ENCODE results near the gene ERICH4. TPM values are rescaled to one million over a fixed set of nuclear protein-coding genes. Genes with fewer than 3 reads are reported as not detected.

Gene ERICH4
- total RNA-seq, 1 donor from 2014 or later, result not detected

DNA sequence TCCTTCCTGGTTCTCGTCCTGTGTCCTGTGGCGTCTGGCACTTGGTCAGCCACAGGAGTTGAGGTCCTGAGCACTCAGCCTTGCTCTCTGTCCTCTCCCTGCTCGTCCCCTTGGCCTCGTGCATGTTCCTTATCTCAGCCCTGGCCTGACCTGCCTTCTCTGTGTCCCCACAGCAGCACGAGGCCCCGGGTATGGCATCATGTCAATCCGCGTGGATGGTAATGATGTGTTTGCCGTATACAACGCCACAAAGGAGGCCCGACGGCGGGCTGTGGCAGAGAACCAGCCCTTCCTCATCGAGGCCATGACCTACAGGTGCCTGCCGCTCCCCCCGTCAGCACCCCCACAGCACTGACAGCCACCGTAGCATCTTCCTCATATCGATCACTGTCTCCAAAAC lies 20.5 kb upstream of the ERICH4 start:
- H3K4me1 Mint-ChIP-seq, result peaks cover 8% of the 10 kb centered on the region
- no peak overlapping the region for H3K27ac Mint-ChIP-seq
- DNase-seq (ENCODE audit: low spot score in 2 of 2, unreplicated experiment in 2 of 2), result no peak
- H3K36me3 Mint-ChIP-seq, result peaks cover 27% of the 10 kb centered on the region
- H3K9me3 Mint-ChIP-seq, result no peaks in the 10 kb centered on the region
- TF ChIP-seq, protein P1, sequence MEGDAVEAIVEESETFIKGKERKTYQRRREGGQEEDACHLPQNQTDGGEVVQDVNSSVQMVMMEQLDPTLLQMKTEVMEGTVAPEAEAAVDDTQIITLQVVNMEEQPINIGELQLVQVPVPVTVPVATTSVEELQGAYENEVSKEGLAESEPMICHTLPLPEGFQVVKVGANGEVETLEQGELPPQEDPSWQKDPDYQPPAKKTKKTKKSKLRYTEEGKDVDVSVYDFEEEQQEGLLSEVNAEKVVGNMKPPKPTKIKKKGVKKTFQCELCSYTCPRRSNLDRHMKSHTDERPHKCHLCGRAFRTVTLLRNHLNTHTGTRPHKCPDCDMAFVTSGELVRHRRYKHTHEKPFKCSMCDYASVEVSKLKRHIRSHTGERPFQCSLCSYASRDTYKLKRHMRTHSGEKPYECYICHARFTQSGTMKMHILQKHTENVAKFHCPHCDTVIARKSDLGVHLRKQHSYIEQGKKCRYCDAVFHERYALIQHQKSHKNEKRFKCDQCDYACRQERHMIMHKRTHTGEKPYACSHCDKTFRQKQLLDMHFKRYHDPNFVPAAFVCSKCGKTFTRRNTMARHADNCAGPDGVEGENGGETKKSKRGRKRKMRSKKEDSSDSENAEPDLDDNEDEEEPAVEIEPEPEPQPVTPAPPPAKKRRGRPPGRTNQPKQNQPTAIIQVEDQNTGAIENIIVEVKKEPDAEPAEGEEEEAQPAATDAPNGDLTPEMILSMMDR (IDR thresholded peaks at IDR 0.05; ENCODE audit: unreplicated experiment), result no peak
- no peaks in the 10 kb centered on the region for H3K27me3 Mint-ChIP-seq (ENCODE audit: low read depth)
- no peak overlapping the region for H3K4me3 Mint-ChIP-seq

DNA sequence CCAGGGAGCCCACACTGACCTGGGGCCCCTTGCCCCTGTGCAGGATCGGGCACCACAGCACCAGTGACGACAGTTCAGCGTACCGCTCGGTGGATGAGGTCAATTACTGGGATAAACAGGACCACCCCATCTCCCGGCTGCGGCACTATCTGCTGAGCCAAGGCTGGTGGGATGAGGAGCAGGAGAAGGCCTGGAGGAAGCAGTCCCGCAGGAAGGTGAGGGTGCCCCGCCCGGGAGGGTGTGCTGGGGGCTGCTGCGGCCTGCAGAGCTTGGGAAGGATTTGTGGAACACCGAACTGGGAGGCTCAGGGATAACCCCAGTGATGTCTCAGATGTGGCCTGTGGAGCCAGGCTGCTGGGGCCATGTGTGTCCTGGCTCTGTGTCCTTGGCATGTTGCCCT lies 20.0 kb upstream of the ERICH4 start:
- TF ChIP-seq, protein P1 (IDR thresholded peaks at IDR 0.05; ENCODE audit: unreplicated experiment), result no peak
- no peak overlapping the region for H3K27ac Mint-ChIP-seq

DNA sequence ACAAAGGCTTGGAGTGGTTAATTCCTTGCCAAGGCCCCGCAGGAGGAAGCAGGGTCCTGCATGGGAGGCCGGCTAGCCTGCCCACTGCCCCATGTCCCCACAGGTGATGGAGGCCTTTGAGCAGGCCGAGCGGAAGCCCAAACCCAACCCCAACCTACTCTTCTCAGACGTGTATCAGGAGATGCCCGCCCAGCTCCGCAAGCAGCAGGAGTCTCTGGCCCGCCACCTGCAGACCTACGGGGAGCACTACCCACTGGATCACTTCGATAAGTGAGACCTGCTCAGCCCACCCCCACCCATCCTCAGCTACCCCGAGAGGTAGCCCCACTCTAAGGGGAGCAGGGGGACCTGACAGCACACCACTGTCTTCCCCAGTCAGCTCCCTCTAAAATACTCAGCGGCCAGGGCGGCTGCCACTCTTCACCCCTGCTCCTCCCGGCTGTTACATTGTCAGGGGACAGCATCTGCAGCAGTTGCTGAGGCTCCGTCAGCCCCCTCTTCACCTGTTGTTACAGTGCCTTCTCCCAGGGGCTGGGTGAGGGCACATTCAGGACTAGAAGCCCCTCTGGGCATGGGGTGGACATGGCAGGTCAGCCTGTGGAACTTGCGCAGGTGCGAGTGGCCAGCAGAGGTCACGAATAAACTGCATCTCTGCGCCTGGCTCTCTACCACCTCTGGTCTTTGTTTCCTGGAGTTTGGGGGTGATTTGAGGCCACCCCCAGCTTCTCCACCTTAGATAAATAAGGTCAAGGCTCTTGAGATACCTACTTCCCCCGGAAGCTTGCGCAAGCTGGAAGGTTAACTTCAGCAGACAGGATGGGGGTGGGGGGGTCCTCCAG lies 18.4 kb upstream of the ERICH4 start:
- H3K27me3 Mint-ChIP-seq (ENCODE audit: low read depth), result no peaks in the 10 kb centered on the region
- H3K27ac Mint-ChIP-seq, result no peak overlapping the region
- peaks cover 20% of the 10 kb centered on the region for H3K36me3 Mint-ChIP-seq
- no peak overlapping the region for H3K4me3 Mint-ChIP-seq
- TF ChIP-seq, protein P1 (IDR thresholded peaks at IDR 0.05; ENCODE audit: unreplicated experiment), result no peak
- H3K9me3 Mint-ChIP-seq, result no peaks in the 10 kb centered on the region
- H3K4me1 Mint-ChIP-seq, result peaks cover 20% of the 10 kb centered on the region
- DNase-seq (ENCODE audit: low spot score in 2 of 2, unreplicated experiment in 2 of 2), result no peak

More for the DNA sequence above, 20.0 kb upstream of the ERICH4 start:
- peaks cover 13% of the 10 kb centered on the region for H3K4me1 Mint-ChIP-seq
- no peaks in the 10 kb centered on the region for H3K27me3 Mint-ChIP-seq (ENCODE audit: low read depth)
- DNase-seq (ENCODE audit: low spot score in 2 of 2, unreplicated experiment in 2 of 2), result no peak
- no peaks in the 10 kb centered on the region for H3K9me3 Mint-ChIP-seq
- no peak overlapping the region for H3K4me3 Mint-ChIP-seq
- peaks cover 26% of the 10 kb centered on the region for H3K36me3 Mint-ChIP-seq

DNA sequence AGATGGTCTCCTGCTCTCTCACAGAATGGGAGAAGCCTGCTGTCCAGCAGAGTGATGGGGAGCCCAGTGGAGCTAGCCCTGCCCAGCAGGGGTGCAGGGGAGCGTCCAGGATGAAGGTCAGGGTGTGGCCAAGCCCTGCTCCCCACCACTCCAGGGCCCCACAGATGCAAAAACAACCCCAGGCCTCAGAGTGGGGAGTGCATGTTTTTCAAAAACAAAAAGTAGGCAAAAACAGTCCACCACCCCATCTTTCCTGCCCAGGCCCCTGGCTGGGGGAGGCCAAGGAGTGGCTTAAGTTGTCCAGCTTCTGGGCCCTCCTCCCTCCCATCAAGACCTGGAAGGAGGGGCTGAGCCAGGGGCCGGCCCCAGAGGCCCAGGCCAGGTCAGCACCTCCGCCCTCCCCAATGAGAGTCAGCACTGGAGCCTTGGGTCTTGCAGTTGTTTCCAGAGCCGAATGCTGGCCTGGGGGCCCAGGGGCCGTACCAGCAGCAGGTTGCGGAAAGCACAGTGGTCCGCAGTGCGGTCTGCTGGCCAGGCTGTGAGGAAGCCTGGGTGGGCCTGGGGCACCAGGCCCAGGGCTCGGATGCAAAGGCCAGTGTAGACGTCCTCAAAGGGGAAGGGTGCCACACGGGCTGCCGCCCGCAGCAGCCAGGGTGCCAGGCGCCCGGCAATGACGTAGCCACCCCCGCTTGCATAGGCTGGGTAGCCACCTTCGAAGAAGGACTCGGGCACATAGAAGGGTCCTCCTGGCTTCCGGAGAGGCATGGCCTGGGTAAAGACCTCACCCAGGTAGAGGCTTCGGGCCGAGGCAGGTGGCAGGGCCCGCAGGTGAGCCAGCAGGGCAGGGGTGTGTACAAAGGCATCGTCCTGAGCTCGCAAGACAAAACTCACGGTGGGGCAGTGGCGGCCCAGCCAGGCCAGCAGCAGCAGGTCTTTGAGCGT lies 17.5 kb upstream of the ERICH4 start:
- Mint-ChIP-seq H3K27ac (peak overlapping the region; percentile 16), H3K4me3 (peak overlapping the region; percentile 81)
- no peak for DNase-seq (ENCODE audit: low spot score in 2 of 2, unreplicated experiment in 2 of 2)

DNA sequence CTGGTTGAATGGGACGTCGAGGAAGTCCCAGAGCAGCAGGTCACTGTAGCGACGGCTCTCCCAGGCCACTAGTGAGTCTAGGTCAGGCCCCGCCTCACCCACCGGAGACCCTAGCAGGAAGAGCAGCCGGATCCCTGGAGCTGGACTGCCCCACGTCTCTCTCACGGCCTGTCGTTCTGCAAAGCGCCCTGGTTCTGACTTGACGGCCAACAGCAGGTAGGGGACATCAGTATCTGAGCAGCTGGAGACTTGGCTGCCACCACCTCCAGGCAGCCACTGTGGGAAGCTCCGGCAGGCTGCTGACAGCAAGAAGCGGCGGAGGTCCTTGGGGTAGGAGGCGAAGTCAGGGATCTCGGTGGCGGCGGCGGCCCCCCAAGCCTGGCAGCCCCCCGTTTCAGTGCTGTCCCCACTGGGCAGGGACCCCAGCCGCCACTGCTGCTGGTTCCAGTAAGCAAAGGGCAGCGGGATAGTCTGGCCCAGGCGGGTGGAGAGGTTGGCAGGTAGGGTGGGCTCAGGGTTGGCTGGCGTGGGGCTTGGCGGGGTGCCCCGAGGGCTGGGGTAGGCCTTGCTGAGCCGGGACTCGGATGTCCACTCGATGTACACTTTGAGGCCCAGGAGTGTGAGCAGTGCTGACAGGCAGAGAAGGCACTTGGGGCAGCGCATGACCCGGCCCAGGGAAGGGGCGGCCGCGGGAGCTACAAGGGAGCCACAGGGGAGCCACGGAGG lies 16.7 kb upstream of the ERICH4 start:
- no peaks in the 10 kb centered on the region for H3K27me3 Mint-ChIP-seq (ENCODE audit: low read depth)

More for the DNA sequence above, 17.5 kb upstream of the ERICH4 start:
- Mint-ChIP-seq H3K36me3 (peaks cover 20% of the 10 kb centered on the region), H3K27me3 (ENCODE audit: low read depth) (no peaks in the 10 kb centered on the region), H3K9me3 (no peaks in the 10 kb centered on the region), H3K4me1 (peaks cover 20% of the 10 kb centered on the region)
- TF ChIP-seq, protein P1 (IDR thresholded peaks at IDR 0.05; ENCODE audit: unreplicated experiment), result no peak

More for the DNA sequence above, 16.7 kb upstream of the ERICH4 start:
- Mint-ChIP-seq H3K9me3 (no peaks in the 10 kb centered on the region), H3K4me3 (peak overlapping the region; percentile 81), H3K36me3 (peaks cover 16% of the 10 kb centered on the region), H3K4me1 (peaks cover 20% of the 10 kb centered on the region), H3K27ac (peak overlapping the region; percentile 93)
- TF ChIP-seq, protein P1 (IDR thresholded peaks at IDR 0.05; ENCODE audit: unreplicated experiment), result no peak
- DNase-seq (ENCODE audit: low spot score in 2 of 2, unreplicated experiment in 2 of 2), result no peak
